ENCODE data around the gene SHKBP1. TPM values are rescaled to one million over a fixed set of nuclear protein-coding genes. Genes with fewer than 3 reads are reported as not detected.

The SHKBP1 gene
- total and polyA plus RNA-seq, 9 of the 15 experiments (the other 6 are each of a cell fraction or from before 2014, with no cell fraction given): 1.2 to 58.1 (median 22.3) TPM

DNA sequence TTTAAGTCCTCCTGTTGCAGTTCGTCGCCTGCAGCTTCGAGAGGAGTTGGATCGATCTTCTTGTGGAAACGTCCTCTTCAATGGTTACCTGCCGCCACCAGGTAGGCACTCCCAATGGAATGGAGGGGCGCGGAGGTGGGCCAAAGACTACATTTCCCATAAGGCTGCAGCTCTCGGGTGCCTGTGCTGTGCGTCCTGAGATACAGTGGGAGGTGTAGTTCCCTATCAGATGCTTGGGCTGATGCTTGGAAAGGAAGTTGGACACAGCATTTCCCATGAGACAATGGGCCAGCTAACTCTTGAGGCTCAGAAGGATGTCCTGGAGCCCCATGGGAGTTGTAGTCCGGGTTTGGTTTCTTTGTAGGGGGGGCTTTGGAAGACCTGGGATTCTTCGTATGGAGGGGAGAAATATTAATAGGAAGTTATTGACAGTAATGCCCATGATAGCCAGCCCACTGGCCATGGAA is 1.8 kb downstream of the SHKBP1 start (continued):
- TF ChIP-seq ZNF239 (CRISPR knock-in tag; IDR thresholded peaks at IDR 0.05): no peak; the same call in 1 of the 2 replicates
- TF ChIP-seq, protein P1, sequence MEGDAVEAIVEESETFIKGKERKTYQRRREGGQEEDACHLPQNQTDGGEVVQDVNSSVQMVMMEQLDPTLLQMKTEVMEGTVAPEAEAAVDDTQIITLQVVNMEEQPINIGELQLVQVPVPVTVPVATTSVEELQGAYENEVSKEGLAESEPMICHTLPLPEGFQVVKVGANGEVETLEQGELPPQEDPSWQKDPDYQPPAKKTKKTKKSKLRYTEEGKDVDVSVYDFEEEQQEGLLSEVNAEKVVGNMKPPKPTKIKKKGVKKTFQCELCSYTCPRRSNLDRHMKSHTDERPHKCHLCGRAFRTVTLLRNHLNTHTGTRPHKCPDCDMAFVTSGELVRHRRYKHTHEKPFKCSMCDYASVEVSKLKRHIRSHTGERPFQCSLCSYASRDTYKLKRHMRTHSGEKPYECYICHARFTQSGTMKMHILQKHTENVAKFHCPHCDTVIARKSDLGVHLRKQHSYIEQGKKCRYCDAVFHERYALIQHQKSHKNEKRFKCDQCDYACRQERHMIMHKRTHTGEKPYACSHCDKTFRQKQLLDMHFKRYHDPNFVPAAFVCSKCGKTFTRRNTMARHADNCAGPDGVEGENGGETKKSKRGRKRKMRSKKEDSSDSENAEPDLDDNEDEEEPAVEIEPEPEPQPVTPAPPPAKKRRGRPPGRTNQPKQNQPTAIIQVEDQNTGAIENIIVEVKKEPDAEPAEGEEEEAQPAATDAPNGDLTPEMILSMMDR (IDR thresholded peaks at IDR 0.05 in 2 of 3, conservative IDR thresholded peaks at IDR 0.05 in 1 of 3; ENCODE audit: insufficient read depth in 2 of 3, low read depth in 1 of 3, low read length in 3 of 3): peak in 1 of 3 experiments; percentile 17; a peak in 1 of 6 replicates
- TF ChIP-seq BRCA1 (IDR thresholded peaks at IDR 0.05): no peak
- no peak for TF ChIP-seq BRCA1 (CRISPR knock-in tag; IDR thresholded peaks at IDR 0.05)
- no peak for TF ChIP-seq PTRF (tag; IDR thresholded peaks at IDR 0.05)
- TF ChIP-seq ESRRA (IDR thresholded peaks at IDR 0.05; ENCODE audit: borderline replicate concordance, low read depth): no peak
- TF ChIP-seq, protein P2, sequence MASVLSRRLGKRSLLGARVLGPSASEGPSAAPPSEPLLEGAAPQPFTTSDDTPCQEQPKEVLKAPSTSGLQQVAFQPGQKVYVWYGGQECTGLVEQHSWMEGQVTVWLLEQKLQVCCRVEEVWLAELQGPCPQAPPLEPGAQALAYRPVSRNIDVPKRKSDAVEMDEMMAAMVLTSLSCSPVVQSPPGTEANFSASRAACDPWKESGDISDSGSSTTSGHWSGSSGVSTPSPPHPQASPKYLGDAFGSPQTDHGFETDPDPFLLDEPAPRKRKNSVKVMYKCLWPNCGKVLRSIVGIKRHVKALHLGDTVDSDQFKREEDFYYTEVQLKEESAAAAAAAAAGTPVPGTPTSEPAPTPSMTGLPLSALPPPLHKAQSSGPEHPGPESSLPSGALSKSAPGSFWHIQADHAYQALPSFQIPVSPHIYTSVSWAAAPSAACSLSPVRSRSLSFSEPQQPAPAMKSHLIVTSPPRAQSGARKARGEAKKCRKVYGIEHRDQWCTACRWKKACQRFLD (CRISPR knock-in tag; IDR thresholded peaks at IDR 0.05): peak; percentile 74
- no peak for TF ChIP-seq TFAM (CRISPR knock-in tag; conservative IDR thresholded peaks at IDR 0.05)
- TF ChIP-seq, protein P3, sequence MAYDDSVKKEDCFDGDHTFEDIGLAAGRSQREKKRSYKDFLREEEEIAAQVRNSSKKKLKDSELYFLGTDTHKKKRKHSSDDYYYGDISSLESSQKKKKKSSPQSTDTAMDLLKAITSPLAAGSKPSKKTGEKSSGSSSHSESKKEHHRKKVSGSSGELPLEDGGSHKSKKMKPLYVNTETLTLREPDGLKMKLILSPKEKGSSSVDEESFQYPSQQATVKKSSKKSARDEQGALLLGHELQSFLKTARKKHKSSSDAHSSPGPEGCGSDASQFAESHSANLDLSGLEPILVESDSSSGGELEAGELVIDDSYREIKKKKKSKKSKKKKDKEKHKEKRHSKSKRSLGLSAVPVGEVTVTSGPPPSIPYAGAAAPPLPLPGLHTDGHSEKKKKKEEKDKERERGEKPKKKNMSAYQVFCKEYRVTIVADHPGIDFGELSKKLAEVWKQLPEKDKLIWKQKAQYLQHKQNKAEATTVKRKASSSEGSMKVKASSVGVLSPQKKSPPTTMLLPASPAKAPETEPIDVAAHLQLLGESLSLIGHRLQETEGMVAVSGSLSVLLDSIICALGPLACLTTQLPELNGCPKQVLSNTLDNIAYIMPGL (CRISPR knock-in tag; IDR thresholded peaks at IDR 0.05): no peak
- TF ChIP-seq, protein P4, sequence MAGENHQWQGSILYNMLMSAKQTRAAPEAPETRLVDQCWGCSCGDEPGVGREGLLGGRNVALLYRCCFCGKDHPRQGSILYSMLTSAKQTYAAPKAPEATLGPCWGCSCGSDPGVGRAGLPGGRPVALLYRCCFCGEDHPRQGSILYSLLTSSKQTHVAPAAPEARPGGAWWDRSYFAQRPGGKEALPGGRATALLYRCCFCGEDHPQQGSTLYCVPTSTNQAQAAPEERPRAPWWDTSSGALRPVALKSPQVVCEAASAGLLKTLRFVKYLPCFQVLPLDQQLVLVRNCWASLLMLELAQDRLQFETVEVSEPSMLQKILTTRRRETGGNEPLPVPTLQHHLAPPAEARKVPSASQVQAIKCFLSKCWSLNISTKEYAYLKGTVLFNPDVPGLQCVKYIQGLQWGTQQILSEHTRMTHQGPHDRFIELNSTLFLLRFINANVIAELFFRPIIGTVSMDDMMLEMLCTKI (IDR thresholded peaks at IDR 0.05; ENCODE audit: partially characterized antibody): no peak
- TF ChIP-seq, protein P5, sequence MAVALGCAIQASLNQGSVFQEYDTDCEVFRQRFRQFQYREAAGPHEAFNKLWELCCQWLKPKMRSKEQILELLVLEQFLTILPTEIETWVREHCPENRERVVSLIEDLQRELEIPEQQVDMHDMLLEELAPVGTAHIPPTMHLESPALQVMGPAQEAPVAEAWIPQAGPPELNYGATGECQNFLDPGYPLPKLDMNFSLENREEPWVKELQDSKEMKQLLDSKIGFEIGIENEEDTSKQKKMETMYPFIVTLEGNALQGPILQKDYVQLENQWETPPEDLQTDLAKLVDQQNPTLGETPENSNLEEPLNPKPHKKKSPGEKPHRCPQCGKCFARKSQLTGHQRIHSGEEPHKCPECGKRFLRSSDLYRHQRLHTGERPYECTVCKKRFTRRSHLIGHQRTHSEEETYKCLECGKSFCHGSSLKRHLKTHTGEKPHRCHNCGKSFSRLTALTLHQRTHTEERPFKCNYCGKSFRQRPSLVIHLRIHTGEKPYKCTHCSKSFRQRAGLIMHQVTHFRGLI (CRISPR knock-in tag; IDR thresholded peaks at IDR 0.05): no peak
- peak; percentile 56; the same call in 1 of the 2 replicates for TF ChIP-seq MTA1 (IDR thresholded peaks at IDR 0.05; ENCODE audit: borderline replicate concordance)
- no peak for TF ChIP-seq ZNF699 (CRISPR knock-in tag; IDR thresholded peaks at IDR 0.05; ENCODE audit: insufficient replicate concordance)
- no peak for TF ChIP-seq MTA3 (IDR thresholded peaks at IDR 0.05; ENCODE audit: borderline replicate concordance)
- no peak for TF ChIP-seq ZNF408 (CRISPR knock-in tag; IDR thresholded peaks at IDR 0.05; ENCODE audit: low read depth)
- no peak for TF ChIP-seq NCOA6 (IDR thresholded peaks at IDR 0.05)
- TF ChIP-seq HDAC8 (tag; IDR thresholded peaks at IDR 0.05): no peak
- TF ChIP-seq SNRNP70 (optimal IDR thresholded peaks at IDR 0.05; ENCODE audit: low read depth, low read length): no peak
- no peak for TF ChIP-seq ZC3H11A (IDR thresholded peaks at IDR 0.05; ENCODE audit: low read depth, low read length)
- no peak for TF ChIP-seq MYNN (IDR thresholded peaks at IDR 0.05)
- TF ChIP-seq MYNN (CRISPR knock-in tag; IDR thresholded peaks at IDR 0.05): no peak

Data from K562 (cell line).